H1 (cell line): Measurements from ENCODE around the gene HFE. TPM values are rescaled to one million over a fixed set of nuclear protein-coding genes. Genes with fewer than 3 reads are reported as not detected.

Experiments used
- CTCF ChIA-PET: fragments of 300-600 bp; sonication (Branson Sonifier 250); formaldehyde crosslinking; loops from one replicate; lab custom pipeline; 2021; ENCODE audit not compliant: partially characterized antibody; lab: Charles Lee
- POLR2A ChIA-PET: fragments of 300-600 bp; sonication (Branson Sonifier 250); formaldehyde crosslinking; loops from one replicate; lab custom pipeline; 2021; ENCODE audit warnings: inconsistent platforms; ENCODE audit not compliant: partially characterized antibody; lab: Charles Lee
- DNase-seq, 2 experiments: peaks; one replicate each; pipeline versions ENCODE4 v3.0.0 to v3.0.0-alpha.2; 2010 to 2022; ENCODE audit warnings: low spot score in 2 of 2, low read depth in 1 of 2, mixed read lengths in 1 of 2
- FAIRE-seq: peaks from 2 replicates; lab custom pipeline; 2011; peaks lifted over from hg19 to GRCh38; lab: Jason Lieb, UNC
- H2AFZ ChIP-seq: 2 replicates; pipeline ENCODE4 v1.8.1; 2012; ENCODE audit warnings: low read length, inconsistent platforms
- H2AK5ac ChIP-seq: 2 replicates; pipeline ENCODE4 v1.6.1; 2013; ENCODE audit warnings: low read depth, low read length
- H2BK120ac ChIP-seq: replicated peaks from 2 replicates; pipeline ENCODE3; 2013; ENCODE audit warnings: low read depth, low read length, inconsistent platforms
- H2BK12ac ChIP-seq: 2 replicates; pipeline ENCODE4 v1.6.1; 2013; ENCODE audit warnings: low read depth, low read length
- H2BK15ac ChIP-seq: 2 replicates; pipeline ENCODE4 v1.6.1; 2013; ENCODE audit warnings: low read length
- H2BK20ac ChIP-seq: 2 replicates; pipeline ENCODE4 v1.6.1; 2013; ENCODE audit warnings: low read length
- H2BK5ac ChIP-seq: 2 replicates; pipeline ENCODE4 v1.6.1; 2013; ENCODE audit warnings: low read depth, low read length
- H3K14ac ChIP-seq: 2 replicates; pipeline ENCODE4 v1.6.1; 2013; ENCODE audit warnings: inconsistent platforms; ENCODE audit not compliant: insufficient read length
- H3K18ac ChIP-seq: 2 replicates; pipeline ENCODE4 v1.6.1; 2013; ENCODE audit warnings: low read length; ENCODE audit errors: extremely low read depth
- H3K23ac ChIP-seq: 2 replicates; pipeline ENCODE4 v1.6.1; 2013; ENCODE audit warnings: inconsistent platforms; ENCODE audit not compliant: insufficient read length
- H3K23me2 ChIP-seq: 2 replicates; pipeline ENCODE4 v1.6.1; 2013; ENCODE audit warnings: low read depth, low read length
- H3K27ac ChIP-seq: 2 replicates; pipeline ENCODE4 v1.6.1; 2011; ENCODE audit warnings: low read depth, low read length, inconsistent platforms
- H3K27me3 ChIP-seq, 4 experiments: replicated peaks in 1 of 4; 1 replicate in 1 of 4; 2 replicates in 3 of 4; pipeline versions ENCODE4 v1.6.1 to v1.8.1; 2011 to 2013; ENCODE audit warnings: low read length in 3 of 4, mild to moderate bottlenecking in 3 of 4, inconsistent platforms in 2 of 4, mixed read lengths in 2 of 4, moderate library complexity in 1 of 4; ENCODE audit not compliant: control insufficient read depth in 3 of 4, insufficient read depth in 3 of 4; ENCODE audit errors: extremely low read depth in 1 of 4
- H3K36me3 ChIP-seq, 4 experiments: 2 replicates each; pipeline versions ENCODE4 v1.6.1 to v1.8.1; 2011 to 2013; ENCODE audit warnings: mild to moderate bottlenecking in 4 of 4, low read length in 3 of 4, moderate library complexity in 2 of 4, control low read depth in 1 of 4, inconsistent platforms in 1 of 4; ENCODE audit not compliant: insufficient read depth in 4 of 4, control insufficient read depth in 2 of 4
- H3K4ac ChIP-seq: replicated peaks from 2 replicates; pipeline ENCODE3; 2013; ENCODE audit warnings: low read length, low read depth, mixed read lengths, inconsistent platforms; ENCODE audit not compliant: insufficient read length
- H3K4me1 ChIP-seq, 4 experiments: replicated peaks in 1 of 4; 1 replicate in 1 of 4; 2 replicates in 3 of 4; pipeline versions ENCODE4 v1.6.1 to v1.8.1; 2011 to 2013; ENCODE audit warnings: low read length in 3 of 4, inconsistent platforms in 2 of 4, mixed read lengths in 1 of 4; ENCODE audit not compliant: insufficient read depth in 4 of 4, control insufficient read depth in 3 of 4
- H3K4me2 ChIP-seq, 2 experiments: 2 replicates each; pipeline versions ENCODE4 v1.6.1 to v1.8.1; 2011 to 2013; ENCODE audit warnings: low read depth in 2 of 2, low read length in 2 of 2, control low read depth in 1 of 2, inconsistent platforms in 1 of 2, mild to moderate bottlenecking in 1 of 2; ENCODE audit not compliant: insufficient read depth in 1 of 2
- H3K4me3 ChIP-seq, 4 experiments: fragments of 200-600, 300-600 bp in 1 of 4; sonication (generic), shearing (Covaris generic), sonication (Bioruptor Twin) in 1 of 4; 2 replicates each; pipeline versions ENCODE4 v1.5.1 to v1.8.1; 2011 to 2016; ENCODE audit warnings: low read length in 4 of 4, low read depth in 3 of 4, control low read depth in 2 of 4, inconsistent platforms in 2 of 4, mild to moderate bottlenecking in 2 of 4, mixed read lengths in 1 of 4, moderate library complexity in 1 of 4; ENCODE audit not compliant: insufficient read depth in 2 of 4; ENCODE audit errors: extremely low read depth in 1 of 4
- H3K56ac ChIP-seq: replicated peaks from 2 replicates; pipeline ENCODE3; 2013; ENCODE audit warnings: low read depth, mild to moderate bottlenecking, mixed read lengths, low read length, inconsistent platforms; ENCODE audit not compliant: insufficient read length
- H3K79me1 ChIP-seq: 2 replicates; pipeline ENCODE4 v1.6.1; 2013; ENCODE audit warnings: low read depth, low read length, control low read depth
- H3K79me2 ChIP-seq, 2 experiments: 2 replicates each; pipeline versions ENCODE4 v1.6.1 to v1.8.1; 2012 to 2013; ENCODE audit warnings: low read length in 2 of 2, mild to moderate bottlenecking in 2 of 2, inconsistent platforms in 1 of 2; ENCODE audit not compliant: insufficient read depth in 2 of 2, control insufficient read depth in 1 of 2
- H3K9ac ChIP-seq, 4 experiments: replicated peaks in 1 of 4; 1 replicate in 1 of 4; 2 replicates in 3 of 4; pipeline versions ENCODE4 v1.6.1 to v1.8.1; 2011 to 2013; ENCODE audit warnings: low read depth in 3 of 4, low read length in 3 of 4, control low read depth in 2 of 4, mild to moderate bottlenecking in 2 of 4, moderate library complexity in 2 of 4, inconsistent platforms in 1 of 4; ENCODE audit errors: extremely low read depth in 1 of 4
- H3K9me3 ChIP-seq, 2 experiments: 2 replicates each; pipeline versions ENCODE4 v1.6.1 to v1.8.1; 2012 to 2013; ENCODE audit warnings: mild to moderate bottlenecking in 2 of 2, moderate library complexity in 2 of 2, control low read depth in 1 of 2, inconsistent platforms in 1 of 2, low read depth in 1 of 2, low read length in 1 of 2, mixed read lengths in 1 of 2; ENCODE audit not compliant: insufficient read depth in 2 of 2
- H4K20me1 ChIP-seq, 2 experiments: replicated peaks in 1 of 2; 2 replicates each; pipeline versions ENCODE3 to v1.8.1; 2011 to 2013; ENCODE audit warnings: inconsistent platforms in 2 of 2, low read length in 2 of 2, mild to moderate bottlenecking in 1 of 2; ENCODE audit not compliant: insufficient read depth in 2 of 2, control insufficient read depth in 1 of 2
- H4K5ac ChIP-seq: 2 replicates; pipeline ENCODE4 v1.6.1; 2013; ENCODE audit warnings: low read length, low read depth, mixed read lengths, inconsistent platforms; ENCODE audit not compliant: insufficient read length
- H4K8ac ChIP-seq: 2 replicates; pipeline ENCODE4 v1.8.0; 2013; ENCODE audit warnings: mild to moderate bottlenecking, moderate library complexity, low read length, inconsistent platforms; ENCODE audit not compliant: insufficient read depth; ENCODE audit errors: extremely low read depth
- H4K91ac ChIP-seq: replicated peaks from 2 replicates; pipeline ENCODE3; 2013; ENCODE audit warnings: low read length, mixed read lengths, inconsistent platforms; ENCODE audit not compliant: insufficient read length
- JUN ChIP-seq: IDR thresholded peaks from 2 replicates; pipeline ENCODE4 v1.6.1; 2011; ENCODE audit warnings: low read depth, mild to moderate bottlenecking, improper control_type of control experiment, low read length
- KDM5A ChIP-seq: fragments of 200-600 bp; IDR thresholded peaks from 2 replicates; pipeline ENCODE4 v1.7.1; 2012; ENCODE audit warnings: mild to moderate bottlenecking, low read length, inconsistent platforms, mixed read lengths
- RAD21 ChIP-seq, 2 experiments: IDR thresholded peaks in 1 of 2; conservative IDR thresholded peaks in 1 of 2; 2 replicates each; pipeline ENCODE4 v1.6.1; 2011; ENCODE audit warnings: low read depth in 2 of 2, low read length in 2 of 2, improper control_type of control experiment in 1 of 2, inconsistent platforms in 1 of 2, mild to moderate bottlenecking in 1 of 2, moderate library complexity in 1 of 2
- WGBS, 2 experiments: shearing (Covaris generic) in 1 of 2; methylation state at CpG; one replicate each; pipeline versions ENCODE4 v1.1.6 to v1.1.7; 2013 to 2015; ENCODE audit warnings: low lambda C conversion rate in 2 of 2, mixed read lengths in 2 of 2, inconsistent platforms in 1 of 2, low coverage in 1 of 2, missing lambda C conversion rate in 1 of 2; ENCODE audit not compliant: insufficient replicate concordance in 2 of 2, insufficient coverage in 1 of 2, insufficient read length in 1 of 2; ENCODE audit errors: extremely low coverage in 1 of 2, missing lambda C conversion rate in 1 of 2; 5-methylcytosine and 5-hydroxymethylcytosine counted together
- polyA plus RNA-seq, 7 experiments: library from polyadenylated mRNA; depleted of rRNA in 3 of 7; stranded (reverse) in 5 of 7; unstranded in 2 of 7; fragments of >200 nt in 5 of 7; fragments of 200-250 nt in 2 of 7; gene quantifications; 1 replicate in 5 of 7; 2 replicates in 1 of 7; 4 replicates in 1 of 7; pipeline versions ENCODE4 v1.2.1 to v1.2.3, GENCODE V29; 2011 to 2013; ENCODE audit warnings: missing spikeins in 2 of 7, mixed read lengths in 2 of 7
- total RNA-seq: library from RNA; stranded (reverse); fragmentation: NEBNext Ultra II Directional; extraction: Animal tissue kit (Norgen Biotek cat#: 25700); gene quantifications from 2 replicates; pipeline ENCODE4 v1.2.1, GENCODE V29; 2021
- TF ChIP-seq, protein P1 (sequence below), 3 experiments: IDR thresholded peaks; 1 replicate in 2 of 3; 2 replicates in 1 of 3; pipeline versions ENCODE4 v1.5.1 to v1.6.1; 2011; ENCODE audit warnings: low read length in 3 of 3, mild to moderate bottlenecking in 3 of 3, inconsistent platforms in 2 of 3, low read depth in 1 of 3, moderate library complexity in 1 of 3; ENCODE audit not compliant: insufficient read depth in 1 of 3; ENCODE audit errors: control extremely low read depth in 1 of 3

Gene HFE
- total and polyA plus RNA-seq, 2 of the 8 experiments (the other 6 are each of a cell fraction or from before 2014, with no cell fraction given): 1.6 to 2.0 TPM

DNA sequence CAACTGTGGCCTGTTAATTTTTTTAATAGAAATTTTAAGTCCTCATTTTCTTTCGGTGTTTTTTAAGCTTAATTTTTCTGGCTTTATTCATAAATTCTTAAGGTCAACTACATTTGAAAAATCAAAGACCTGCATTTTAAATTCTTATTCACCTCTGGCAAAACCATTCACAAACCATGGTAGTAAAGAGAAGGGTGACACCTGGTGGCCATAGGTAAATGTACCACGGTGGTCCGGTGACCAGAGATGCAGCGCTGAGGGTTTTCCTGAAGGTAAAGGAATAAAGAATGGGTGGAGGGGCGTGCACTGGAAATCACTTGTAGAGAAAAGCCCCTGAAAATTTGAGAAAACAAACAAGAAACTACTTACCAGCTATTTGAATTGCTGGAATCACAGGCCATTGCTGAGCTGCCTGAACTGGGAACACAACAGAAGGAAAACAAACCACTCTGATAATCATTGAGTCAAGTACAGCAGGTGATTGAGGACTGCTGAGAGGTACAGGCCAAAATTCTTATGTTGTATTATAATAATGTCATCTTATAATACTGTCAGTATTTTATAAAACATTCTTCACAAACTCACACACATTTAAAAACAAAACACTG, 10.1 kb downstream of the HFE start:
- H2BK12ac ChIP-seq: no peak overlapping the region
- ChIA-PET CTCF (interaction anchor here (0.7 to 16.0 kb wide), 14 partner anchors 9 to 198 kb away, joined by 3 to 481 read pairs (median 4); partner anchors contain the start of gene HFE), POLR2A (interaction anchor here (1.0 to 1.7 kb wide), 3 partner anchors 10 to 71 kb away, joined by 4 to 5 read pairs (median 4); partner anchors contain the start of gene HFE)
- H2BK20ac ChIP-seq: no peak overlapping the region
- H3K4me2 ChIP-seq: no peak overlapping the region
- no peaks in the 10 kb centered on the region for H3K4me1 ChIP-seq
- H3K23ac ChIP-seq: no peak overlapping the region
- no peak overlapping the region for H4K5ac ChIP-seq
- no peak overlapping the region for H3K4ac ChIP-seq
- H3K27me3 ChIP-seq: no peaks in the 10 kb centered on the region
- no peak for TF ChIP-seq KDM5A
- no peak for TF ChIP-seq JUN
- peak; percentile 86 to 87 for TF ChIP-seq RAD21 (IDR thresholded peaks at IDR 0.05 in 1 of 2, conservative IDR thresholded peaks at IDR 0.05 in 1 of 2; ENCODE audit: low read depth in 2 of 2, low read length in 2 of 2)
- TF ChIP-seq, protein P1, sequence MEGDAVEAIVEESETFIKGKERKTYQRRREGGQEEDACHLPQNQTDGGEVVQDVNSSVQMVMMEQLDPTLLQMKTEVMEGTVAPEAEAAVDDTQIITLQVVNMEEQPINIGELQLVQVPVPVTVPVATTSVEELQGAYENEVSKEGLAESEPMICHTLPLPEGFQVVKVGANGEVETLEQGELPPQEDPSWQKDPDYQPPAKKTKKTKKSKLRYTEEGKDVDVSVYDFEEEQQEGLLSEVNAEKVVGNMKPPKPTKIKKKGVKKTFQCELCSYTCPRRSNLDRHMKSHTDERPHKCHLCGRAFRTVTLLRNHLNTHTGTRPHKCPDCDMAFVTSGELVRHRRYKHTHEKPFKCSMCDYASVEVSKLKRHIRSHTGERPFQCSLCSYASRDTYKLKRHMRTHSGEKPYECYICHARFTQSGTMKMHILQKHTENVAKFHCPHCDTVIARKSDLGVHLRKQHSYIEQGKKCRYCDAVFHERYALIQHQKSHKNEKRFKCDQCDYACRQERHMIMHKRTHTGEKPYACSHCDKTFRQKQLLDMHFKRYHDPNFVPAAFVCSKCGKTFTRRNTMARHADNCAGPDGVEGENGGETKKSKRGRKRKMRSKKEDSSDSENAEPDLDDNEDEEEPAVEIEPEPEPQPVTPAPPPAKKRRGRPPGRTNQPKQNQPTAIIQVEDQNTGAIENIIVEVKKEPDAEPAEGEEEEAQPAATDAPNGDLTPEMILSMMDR (IDR thresholded peaks at IDR 0.05; ENCODE audit: control extremely low read depth in 1 of 3, insufficient read depth in 1 of 3, low read depth in 1 of 3, low read length in 3 of 3): peak; percentile 58 to 77 (median 65)
- H2BK120ac ChIP-seq: no peak overlapping the region
- no peak overlapping the region for H2BK15ac ChIP-seq
- H3K79me1 ChIP-seq: no peaks in the 10 kb centered on the region
- WGBS, 2 experiments: 10% methylated on average over 5 of the region's 5 CpGs; no CpG with 5 or more reads in 1 of the 2 experiments
- no peaks in the 10 kb centered on the region for H4K20me1 ChIP-seq
- no peaks in the 10 kb centered on the region for H3K79me2 ChIP-seq
- no peaks in the 10 kb centered on the region for H3K23me2 ChIP-seq
- FAIRE-seq (peak; percentile 73), DNase-seq (peak in 1 of 2 experiments; percentile 68)
- no peak overlapping the region for H4K91ac ChIP-seq
- H3K18ac ChIP-seq: no peak overlapping the region
- H3K9me3 ChIP-seq: no peaks in the 10 kb centered on the region
- no peak overlapping the region for H2AK5ac ChIP-seq
- no peak overlapping the region for H3K56ac ChIP-seq
- H3K27ac ChIP-seq: no peak overlapping the region
- H3K36me3 ChIP-seq: no peaks in the 10 kb centered on the region
- no peak overlapping the region for H2BK5ac ChIP-seq
- no peak overlapping the region for H4K8ac ChIP-seq
- no peak overlapping the region for H3K9ac ChIP-seq
- H3K14ac ChIP-seq: no peak overlapping the region
- H2AFZ ChIP-seq: no peak overlapping the region
- no peak overlapping the region for H3K4me3 ChIP-seq
